NB4 (cell line): ENCODE measurements around the gene NRG3.

Experiments
- POLR2A ChIP-seq: IDR thresholded peaks from 2 replicates; pipeline ENCODE4 v1.6.1; 2011; ENCODE audit warnings: mild to moderate bottlenecking; ENCODE audit not compliant: insufficient read length; ENCODE audit errors: extremely low read depth
- TF ChIP-seq, protein P1 (sequence below): IDR thresholded peaks from 2 replicates; pipeline ENCODE4 v1.6.1; 2011; ENCODE audit warnings: low read depth, low read length
- TF ChIP-seq, protein P2 (sequence below): IDR thresholded peaks from one replicate; pipeline ENCODE4 v1.5.1; 2012; ENCODE audit warnings: low read depth, low read length

DNA sequence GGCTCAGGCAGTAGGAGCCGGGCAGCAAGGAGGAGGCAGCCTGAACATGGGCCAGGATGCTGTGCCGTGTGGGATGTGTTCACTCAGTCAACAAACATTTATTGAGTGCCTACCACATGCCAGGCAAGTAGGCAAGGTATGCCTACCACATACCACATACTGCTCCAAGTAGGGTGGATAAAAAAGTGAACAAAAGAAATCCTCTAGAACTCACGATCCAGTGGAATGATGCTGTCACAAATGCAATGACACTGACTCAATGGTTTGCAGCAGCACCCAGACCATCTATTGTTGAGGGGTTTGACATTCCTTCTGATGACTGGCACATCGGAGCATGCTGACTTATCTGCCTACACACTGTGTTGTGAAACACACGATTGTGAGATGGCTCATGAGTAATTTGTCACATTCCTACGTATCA, 413.5 kb downstream of the NRG3 start:
- TF ChIP-seq, protein P1, sequence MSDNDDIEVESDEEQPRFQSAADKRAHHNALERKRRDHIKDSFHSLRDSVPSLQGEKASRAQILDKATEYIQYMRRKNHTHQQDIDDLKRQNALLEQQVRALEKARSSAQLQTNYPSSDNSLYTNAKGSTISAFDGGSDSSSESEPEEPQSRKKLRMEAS, result no peak
- TF ChIP-seq, protein P2, sequence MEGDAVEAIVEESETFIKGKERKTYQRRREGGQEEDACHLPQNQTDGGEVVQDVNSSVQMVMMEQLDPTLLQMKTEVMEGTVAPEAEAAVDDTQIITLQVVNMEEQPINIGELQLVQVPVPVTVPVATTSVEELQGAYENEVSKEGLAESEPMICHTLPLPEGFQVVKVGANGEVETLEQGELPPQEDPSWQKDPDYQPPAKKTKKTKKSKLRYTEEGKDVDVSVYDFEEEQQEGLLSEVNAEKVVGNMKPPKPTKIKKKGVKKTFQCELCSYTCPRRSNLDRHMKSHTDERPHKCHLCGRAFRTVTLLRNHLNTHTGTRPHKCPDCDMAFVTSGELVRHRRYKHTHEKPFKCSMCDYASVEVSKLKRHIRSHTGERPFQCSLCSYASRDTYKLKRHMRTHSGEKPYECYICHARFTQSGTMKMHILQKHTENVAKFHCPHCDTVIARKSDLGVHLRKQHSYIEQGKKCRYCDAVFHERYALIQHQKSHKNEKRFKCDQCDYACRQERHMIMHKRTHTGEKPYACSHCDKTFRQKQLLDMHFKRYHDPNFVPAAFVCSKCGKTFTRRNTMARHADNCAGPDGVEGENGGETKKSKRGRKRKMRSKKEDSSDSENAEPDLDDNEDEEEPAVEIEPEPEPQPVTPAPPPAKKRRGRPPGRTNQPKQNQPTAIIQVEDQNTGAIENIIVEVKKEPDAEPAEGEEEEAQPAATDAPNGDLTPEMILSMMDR, result no peak
- no peak for TF ChIP-seq POLR2A
